ENCODE data around the gene ABLIM1. TPM values are rescaled to one million over a fixed set of nuclear protein-coding genes. Genes with fewer than 3 reads are reported as not detected.
A peak's percentile ranks its signal among the peaks of the same experiment; 100 is the strongest.

The ABLIM1 gene
- total RNA-seq, 1 donor from 2014 or later: 39.8 TPM

- Mint-ChIP-seq H3K4me3 (peak overlapping the region; percentile 50), H3K27me3 (ENCODE audit: insufficient read depth, low read depth) (no peaks in the 10 kb centered on the region)
Observed at GRCh38 chr10:114489521-114490310, 168.4 kb downstream of the ABLIM1 start.

GRCh38 chr10:114487815-114488536 is 170.1 kb downstream of the ABLIM1 start:
- Histone ChIP-seq H3K27me3 (no peaks in the 10 kb centered on the region), H3K36me3 (no peaks in the 10 kb centered on the region), H3F3A (ENCODE audit: low read depth) (peaks cover 14% of the 10 kb centered on the region), H3K79me2 (ENCODE audit: low read depth) (no peaks in the 10 kb centered on the region), H3K27ac (no peak overlapping the region), H4K20me1 (ENCODE audit: low read depth) (peaks cover 35% of the 10 kb centered on the region), H3K4me2 (no peak overlapping the region), H3K9ac (no peak overlapping the region), H2AFZ (replicated peaks) (no peak overlapping the region), H3K4me3 (no peak overlapping the region), H3K4me1 (peaks cover 13% of the 10 kb centered on the region), H3K9me3 (ENCODE audit: low read depth) (no peaks in the 10 kb centered on the region)
- no peak for TF ChIP-seq EZH2 (IDR thresholded peaks at IDR 0.05)
- TF ChIP-seq EZH2phosphoT487 (IDR thresholded peaks at IDR 0.05): no peak
- no peak for TF ChIP-seq CTCF (IDR thresholded peaks at IDR 0.05)
- H3K4me3 Mint-ChIP-seq: no peak overlapping the region
- H3K4me1 Mint-ChIP-seq: peaks cover 47% of the 10 kb centered on the region
- peaks cover 13% of the 10 kb centered on the region for H3K9me3 Mint-ChIP-seq
- peaks cover 39% of the 10 kb centered on the region for H3K36me3 Mint-ChIP-seq
- H3K27me3 Mint-ChIP-seq (ENCODE audit: insufficient read depth, low read depth): no peaks in the 10 kb centered on the region
- no peak for DNase-seq (ENCODE audit: low spot score)
- H3K27ac Mint-ChIP-seq: no peak overlapping the region

More at GRCh38 chr10:114489521-114490310, 168.4 kb downstream of the ABLIM1 start:
- Mint-ChIP-seq H3K4me1 (peaks cover 54% of the 10 kb centered on the region), H3K27ac (peak overlapping the region; percentile 20), H3K36me3 (peaks cover 33% of the 10 kb centered on the region), H3K9me3 (peaks cover 12% of the 10 kb centered on the region)
- Histone ChIP-seq H3K9me3 (ENCODE audit: low read depth) (no peaks in the 10 kb centered on the region), H3K36me3 (no peaks in the 10 kb centered on the region), H3K79me2 (ENCODE audit: low read depth) (no peaks in the 10 kb centered on the region), H4K20me1 (ENCODE audit: low read depth) (peaks cover 40% of the 10 kb centered on the region), H3K27ac (no peak overlapping the region), H3K9ac (no peak overlapping the region), H3K4me2 (peak overlapping the region; percentile 54), H3K4me1 (peaks cover 13% of the 10 kb centered on the region), H3K27me3 (no peaks in the 10 kb centered on the region), H3F3A (ENCODE audit: low read depth) (peaks cover 14% of the 10 kb centered on the region), H2AFZ (replicated peaks) (no peak overlapping the region), H3K4me3 (no peak overlapping the region)
- peak; percentile 75 for DNase-seq (ENCODE audit: low spot score)
- no peak for TF ChIP-seq EZH2phosphoT487 (IDR thresholded peaks at IDR 0.05)
- TF ChIP-seq CTCF (IDR thresholded peaks at IDR 0.05): no peak
- TF ChIP-seq EZH2 (IDR thresholded peaks at IDR 0.05): no peak

- no peak for DNase-seq (ENCODE audit: low spot score)
- Histone ChIP-seq H3K9ac (no peak overlapping the region), H3K4me2 (no peak overlapping the region), H3K79me2 (ENCODE audit: low read depth) (no peaks in the 10 kb centered on the region), H3K27me3 (no peaks in the 10 kb centered on the region), H3K27ac (no peak overlapping the region), H3K9me3 (ENCODE audit: low read depth) (no peaks in the 10 kb centered on the region), H3K4me1 (peaks cover 13% of the 10 kb centered on the region), H2AFZ (replicated peaks) (no peak overlapping the region), H3F3A (ENCODE audit: low read depth) (peaks cover 14% of the 10 kb centered on the region), H3K4me3 (no peak overlapping the region), H3K36me3 (no peaks in the 10 kb centered on the region), H4K20me1 (ENCODE audit: low read depth) (peaks cover 27% of the 10 kb centered on the region)
- peak; percentile 26 for TF ChIP-seq CTCF (IDR thresholded peaks at IDR 0.05)
- TF ChIP-seq EZH2phosphoT487 (IDR thresholded peaks at IDR 0.05): no peak
- H3K4me1 Mint-ChIP-seq: peaks cover 39% of the 10 kb centered on the region
- no peaks in the 10 kb centered on the region for H3K27me3 Mint-ChIP-seq (ENCODE audit: insufficient read depth, low read depth)
- no peak overlapping the region for H3K27ac Mint-ChIP-seq
- no peak overlapping the region for H3K4me3 Mint-ChIP-seq
- peaks cover 13% of the 10 kb centered on the region for H3K9me3 Mint-ChIP-seq
- H3K36me3 Mint-ChIP-seq: peaks cover 39% of the 10 kb centered on the region
Observed at GRCh38 chr10:114486938-114487814, 170.9 kb downstream of the ABLIM1 start.

All from neural progenitor cell (in vitro differentiated cells).